GM12878 (cell line): ENCODE measurements around the gene PIEZO2. TPM values are rescaled to one million over a fixed set of nuclear protein-coding genes. Genes with fewer than 3 reads are reported as not detected.

Experiments used
- BACH1 ChIP-seq: fragments of 450-650 bp; IDR thresholded peaks from 2 replicates; pipeline ENCODE4 v1.6.1; 2017; ENCODE audit warnings: mild to moderate bottlenecking, borderline replicate concordance
- HDGF ChIP-seq: fragments of 450-650 bp; IDR thresholded peaks from 2 replicates; pipeline ENCODE4 v1.6.1; 2016; ENCODE audit warnings: antibody characterized with exemption
- KDM1A ChIP-seq: fragments of 200-600 bp; sonication (generic); IDR thresholded peaks from 2 replicates; pipeline ENCODE4 v1.6.1; 2016; ENCODE audit warnings: borderline replicate concordance
- NBN ChIP-seq: fragments of 450-650 bp; IDR thresholded peaks from 2 replicates; pipeline ENCODE4 v1.6.1; 2016
- POLR2A ChIP-seq: IDR thresholded peaks from 2 replicates; pipeline ENCODE4 v1.6.1; 2011; ENCODE audit warnings: low read depth, mild to moderate bottlenecking, low read length
- POLR2AphosphoS2 ChIP-seq: IDR thresholded peaks from 2 replicates; pipeline ENCODE4 v1.6.1; 2011; ENCODE audit warnings: low read depth, mild to moderate bottlenecking, low read length, improper control_type of control experiment, moderate library complexity
- POU2F2 ChIP-seq: IDR thresholded peaks from 3 replicates; pipeline ENCODE4 v1.6.1; 2011; ENCODE audit warnings: low read depth, mild to moderate bottlenecking, low read length, borderline replicate concordance
- RBBP5 ChIP-seq: fragments of 200-600 bp; sonication (generic); conservative IDR thresholded peaks from 2 replicates; pipeline ENCODE4 v1.6.1; 2016
- SPI1 ChIP-seq: IDR thresholded peaks from 2 replicates; pipeline ENCODE4 v1.6.1; 2011; ENCODE audit warnings: low read depth, mild to moderate bottlenecking, low read length, moderate library complexity, borderline replicate concordance; ENCODE audit not compliant: insufficient read depth
- SREBF2 ChIP-seq: IDR thresholded peaks from 2 replicates; pipeline ENCODE4 v1.6.1; 2012; ENCODE audit warnings: mild to moderate bottlenecking, low read length
- STAT3 ChIP-seq: IDR thresholded peaks from 2 replicates; pipeline ENCODE4 v1.6.1; 2011; ENCODE audit warnings: low read depth, low read length, improper control_type of control experiment
- WRNIP1 ChIP-seq: IDR thresholded peaks from 2 replicates; pipeline ENCODE4 v1.6.1; 2011; ENCODE audit warnings: low read depth, low read length, improper control_type of control experiment, borderline replicate concordance
- polyA plus RNA-seq, 11 experiments: library from polyadenylated mRNA; depleted of rRNA in 4 of 11; unstranded in 6 of 11; stranded (reverse) in 5 of 11; fragments of >200 nt; fragmentation: Nextera tagmentation in 4 of 11; fragmentation: Illumina TruSeq in 1 of 11; extraction: Ambion mirVana in 4 of 11; extraction: Trizol in 1 of 11; gene quantifications; 1 replicate in 1 of 11; 2 replicates in 10 of 11; pipeline versions ENCODE4 v1.2.1 to v1.2.3, GENCODE V29; 2011 to 2016; ENCODE audit warnings: inconsistent platforms in 2 of 11, missing spikeins in 2 of 11, low read depth in 1 of 11
- total RNA-seq, 4 experiments: library from RNA; depleted of rRNA in 3 of 4; stranded (reverse); fragments of >200 nt in 3 of 4; fragmentation: Illumina TruSeq in 1 of 4; extraction: Trizol in 1 of 4; gene quantifications; 2 replicates each; pipeline versions ENCODE4 v1.2.1 to v1.2.3, GENCODE V29; 2013 to 2021
- TF ChIP-seq, protein P1 (sequence below): IDR thresholded peaks from 2 replicates; pipeline ENCODE4 v1.6.1; 2012; ENCODE audit warnings: improper control_type of control experiment, low read depth, low read length; ENCODE audit not compliant: insufficient replicate concordance
- TF ChIP-seq, protein P2 (sequence below): IDR thresholded peaks from 2 replicates; pipeline ENCODE4 v1.6.1; 2012; ENCODE audit warnings: low read depth, low read length, improper control_type of control experiment
- TF ChIP-seq, protein P3 (sequence below): fragments of 450-650 bp; IDR thresholded peaks from 2 replicates; pipeline ENCODE4 v1.6.1; 2016; ENCODE audit warnings: mild to moderate bottlenecking
- TF ChIP-seq, protein P4 (sequence below): fragments of 450-650 bp; IDR thresholded peaks from 2 replicates; pipeline ENCODE4 v1.6.1; 2017; ENCODE audit warnings: borderline replicate concordance
- TF ChIP-seq, protein P5 (sequence below): fragments of 150-350 bp; IDR thresholded peaks from 2 replicates; pipeline ENCODE4 v1.6.1; 2014; ENCODE audit warnings: mild to moderate bottlenecking, low read depth, low read length

The PIEZO2 gene
- total and polyA plus RNA-seq, 10 of the 15 experiments (the other 5 are each of a cell fraction or from before 2014, with no cell fraction given), result 6.7 to 42.3 (median 27.4) TPM

DNA sequence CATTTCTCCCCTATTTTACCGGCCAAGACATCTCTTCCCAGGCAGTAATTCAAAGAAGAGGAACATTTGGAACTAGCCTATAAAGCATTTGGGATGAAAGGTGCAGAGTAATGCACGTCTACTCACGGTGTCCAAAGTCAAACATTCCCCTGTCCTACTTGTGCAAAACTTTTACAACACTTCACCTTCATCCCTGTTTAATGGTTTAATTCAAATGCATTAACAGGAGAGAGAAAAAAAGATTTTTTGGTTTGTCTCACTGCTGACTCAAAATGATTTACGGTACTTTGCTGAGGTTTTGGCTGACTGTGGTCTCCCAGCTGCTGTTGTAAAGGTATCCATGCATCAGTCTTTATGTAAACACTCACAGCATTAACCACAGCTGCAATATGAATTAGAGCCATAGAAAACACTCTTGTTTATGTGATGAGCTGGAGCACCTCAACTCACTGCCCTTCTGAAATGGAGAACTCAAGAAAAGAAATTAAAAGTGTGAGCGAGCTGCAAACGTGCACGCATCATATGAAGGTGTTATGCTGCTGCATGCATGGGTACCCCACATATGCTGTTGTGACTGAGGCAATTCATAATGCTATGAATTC, 220.5 kb downstream of the PIEZO2 start (continued):
- TF ChIP-seq, protein P1, sequence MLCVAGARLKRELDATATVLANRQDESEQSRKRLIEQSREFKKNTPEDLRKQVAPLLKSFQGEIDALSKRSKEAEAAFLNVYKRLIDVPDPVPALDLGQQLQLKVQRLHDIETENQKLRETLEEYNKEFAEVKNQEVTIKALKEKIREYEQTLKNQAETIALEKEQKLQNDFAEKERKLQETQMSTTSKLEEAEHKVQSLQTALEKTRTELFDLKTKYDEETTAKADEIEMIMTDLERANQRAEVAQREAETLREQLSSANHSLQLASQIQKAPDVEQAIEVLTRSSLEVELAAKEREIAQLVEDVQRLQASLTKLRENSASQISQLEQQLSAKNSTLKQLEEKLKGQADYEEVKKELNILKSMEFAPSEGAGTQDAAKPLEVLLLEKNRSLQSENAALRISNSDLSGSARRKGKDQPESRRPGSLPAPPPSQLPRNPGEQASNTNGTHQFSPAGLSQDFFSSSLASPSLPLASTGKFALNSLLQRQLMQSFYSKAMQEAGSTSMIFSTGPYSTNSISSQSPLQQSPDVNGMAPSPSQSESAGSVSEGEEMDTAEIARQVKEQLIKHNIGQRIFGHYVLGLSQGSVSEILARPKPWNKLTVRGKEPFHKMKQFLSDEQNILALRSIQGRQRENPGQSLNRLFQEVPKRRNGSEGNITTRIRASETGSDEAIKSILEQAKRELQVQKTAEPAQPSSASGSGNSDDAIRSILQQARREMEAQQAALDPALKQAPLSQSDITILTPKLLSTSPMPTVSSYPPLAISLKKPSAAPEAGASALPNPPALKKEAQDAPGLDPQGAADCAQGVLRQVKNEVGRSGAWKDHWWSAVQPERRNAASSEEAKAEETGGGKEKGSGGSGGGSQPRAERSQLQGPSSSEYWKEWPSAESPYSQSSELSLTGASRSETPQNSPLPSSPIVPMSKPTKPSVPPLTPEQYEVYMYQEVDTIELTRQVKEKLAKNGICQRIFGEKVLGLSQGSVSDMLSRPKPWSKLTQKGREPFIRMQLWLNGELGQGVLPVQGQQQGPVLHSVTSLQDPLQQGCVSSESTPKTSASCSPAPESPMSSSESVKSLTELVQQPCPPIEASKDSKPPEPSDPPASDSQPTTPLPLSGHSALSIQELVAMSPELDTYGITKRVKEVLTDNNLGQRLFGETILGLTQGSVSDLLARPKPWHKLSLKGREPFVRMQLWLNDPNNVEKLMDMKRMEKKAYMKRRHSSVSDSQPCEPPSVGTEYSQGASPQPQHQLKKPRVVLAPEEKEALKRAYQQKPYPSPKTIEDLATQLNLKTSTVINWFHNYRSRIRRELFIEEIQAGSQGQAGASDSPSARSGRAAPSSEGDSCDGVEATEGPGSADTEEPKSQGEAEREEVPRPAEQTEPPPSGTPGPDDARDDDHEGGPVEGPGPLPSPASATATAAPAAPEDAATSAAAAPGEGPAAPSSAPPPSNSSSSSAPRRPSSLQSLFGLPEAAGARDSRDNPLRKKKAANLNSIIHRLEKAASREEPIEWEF, result peak; percentile 65
- TF ChIP-seq, protein P2, sequence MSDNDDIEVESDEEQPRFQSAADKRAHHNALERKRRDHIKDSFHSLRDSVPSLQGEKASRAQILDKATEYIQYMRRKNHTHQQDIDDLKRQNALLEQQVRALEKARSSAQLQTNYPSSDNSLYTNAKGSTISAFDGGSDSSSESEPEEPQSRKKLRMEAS, result peak; percentile 12; the same call in 1 of the 2 replicates
- TF ChIP-seq WRNIP1, result 0 out of 2 replicates have a peak, but pooled peaks have one; percentile 37
- no peak for TF ChIP-seq SREBF2
- TF ChIP-seq STAT3, result peak; percentile 74; the same call in 1 of the 2 replicates
- TF ChIP-seq NBN, result peak; percentile 34; the same call in 1 of the 2 replicates
- TF ChIP-seq POLR2AphosphoS2, result no peak
- peak; percentile 55; the same call in 1 of the 2 replicates for TF ChIP-seq BACH1
- TF ChIP-seq, protein P3, sequence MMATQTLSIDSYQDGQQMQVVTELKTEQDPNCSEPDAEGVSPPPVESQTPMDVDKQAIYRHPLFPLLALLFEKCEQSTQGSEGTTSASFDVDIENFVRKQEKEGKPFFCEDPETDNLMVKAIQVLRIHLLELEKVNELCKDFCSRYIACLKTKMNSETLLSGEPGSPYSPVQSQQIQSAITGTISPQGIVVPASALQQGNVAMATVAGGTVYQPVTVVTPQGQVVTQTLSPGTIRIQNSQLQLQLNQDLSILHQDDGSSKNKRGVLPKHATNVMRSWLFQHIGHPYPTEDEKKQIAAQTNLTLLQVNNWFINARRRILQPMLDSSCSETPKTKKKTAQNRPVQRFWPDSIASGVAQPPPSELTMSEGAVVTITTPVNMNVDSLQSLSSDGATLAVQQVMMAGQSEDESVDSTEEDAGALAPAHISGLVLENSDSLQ, result peak; percentile 61; the same call in 1 of the 2 replicates
- TF ChIP-seq, protein P4, sequence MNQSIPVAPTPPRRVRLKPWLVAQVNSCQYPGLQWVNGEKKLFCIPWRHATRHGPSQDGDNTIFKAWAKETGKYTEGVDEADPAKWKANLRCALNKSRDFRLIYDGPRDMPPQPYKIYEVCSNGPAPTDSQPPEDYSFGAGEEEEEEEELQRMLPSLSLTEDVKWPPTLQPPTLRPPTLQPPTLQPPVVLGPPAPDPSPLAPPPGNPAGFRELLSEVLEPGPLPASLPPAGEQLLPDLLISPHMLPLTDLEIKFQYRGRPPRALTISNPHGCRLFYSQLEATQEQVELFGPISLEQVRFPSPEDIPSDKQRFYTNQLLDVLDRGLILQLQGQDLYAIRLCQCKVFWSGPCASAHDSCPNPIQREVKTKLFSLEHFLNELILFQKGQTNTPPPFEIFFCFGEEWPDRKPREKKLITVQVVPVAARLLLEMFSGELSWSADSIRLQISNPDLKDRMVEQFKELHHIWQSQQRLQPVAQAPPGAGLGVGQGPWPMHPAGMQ, result no peak
- TF ChIP-seq POU2F2, result peak; percentile 83; the same call in 1 of the 3 replicates
- TF ChIP-seq POLR2A, result no peak
- no peak for TF ChIP-seq RBBP5
- no peak for TF ChIP-seq KDM1A
- TF ChIP-seq, protein P5, sequence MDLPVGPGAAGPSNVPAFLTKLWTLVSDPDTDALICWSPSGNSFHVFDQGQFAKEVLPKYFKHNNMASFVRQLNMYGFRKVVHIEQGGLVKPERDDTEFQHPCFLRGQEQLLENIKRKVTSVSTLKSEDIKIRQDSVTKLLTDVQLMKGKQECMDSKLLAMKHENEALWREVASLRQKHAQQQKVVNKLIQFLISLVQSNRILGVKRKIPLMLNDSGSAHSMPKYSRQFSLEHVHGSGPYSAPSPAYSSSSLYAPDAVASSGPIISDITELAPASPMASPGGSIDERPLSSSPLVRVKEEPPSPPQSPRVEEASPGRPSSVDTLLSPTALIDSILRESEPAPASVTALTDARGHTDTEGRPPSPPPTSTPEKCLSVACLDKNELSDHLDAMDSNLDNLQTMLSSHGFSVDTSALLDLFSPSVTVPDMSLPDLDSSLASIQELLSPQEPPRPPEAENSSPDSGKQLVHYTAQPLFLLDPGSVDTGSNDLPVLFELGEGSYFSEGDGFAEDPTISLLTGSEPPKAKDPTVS, result no peak
- TF ChIP-seq HDGF, result no peak
- TF ChIP-seq SPI1, result peak; percentile 21; the same call in 1 of the 2 replicates
